Measurements from ENCODE around the gene KRT4. TPM values are rescaled to one million over a fixed set of nuclear protein-coding genes. Genes with fewer than 3 reads are reported as not detected.

Gene KRT4
- total RNA-seq, 1 donor from 2014 or later: 1.3 TPM

- Mint-ChIP-seq H3K9me3 (peaks cover 9% of the 10 kb centered on the region), H3K27me3 (ENCODE audit: low read depth) (peaks cover 27% of the 10 kb centered on the region), H3K36me3 (no peaks in the 10 kb centered on the region), H3K4me3 (no peak overlapping the region), H3K4me1 (no peaks in the 10 kb centered on the region), H3K27ac (no peak overlapping the region)
- DNase-seq (ENCODE audit: low spot score in 2 of 2, unreplicated experiment in 2 of 2): no peak
- TF ChIP-seq CTCF (IDR thresholded peaks at IDR 0.05; ENCODE audit: unreplicated experiment): no peak
These were observed 56.3 kb downstream of the KRT4 start for GRCh38 chr12:52757449-52758176.

Other genes starting within 250 kb of the KRT4 start
- not detected in 3 replicates for gene KRT74, start 240.3 kb downstream of the KRT4 start, total RNA-seq
- not detected in 3 replicates for gene KRT72, start 212.7 kb downstream of the KRT4 start, total RNA-seq
- not detected in 3 replicates for gene KRT73, start 195.6 kb downstream of the KRT4 start, total RNA-seq
- gene KRT2, start 161.9 kb downstream of the KRT4 start, total RNA-seq: not detected in 3 replicates
- gene KRT1, start 133.7 kb downstream of the KRT4 start, total RNA-seq: not detected in 3 replicates
- gene KRT77, start 110.6 kb downstream of the KRT4 start, total RNA-seq: not detected in 3 replicates
- not detected in 3 replicates for gene KRT76, start 36.8 kb downstream of the KRT4 start, total RNA-seq
- 0.50 to 0.78 TPM (median 0.75 TPM) in 3 replicates for gene KRT3, start 18.0 kb downstream of the KRT4 start, total RNA-seq
- gene KRT79, start 20.2 kb upstream of the KRT4 start, total RNA-seq: not detected in 3 replicates
- gene KRT78, start 34.9 kb upstream of the KRT4 start, total RNA-seq: not detected in 3 replicates
- 1,131 to 1,194 TPM (median 1,142 TPM) in 3 replicates for gene KRT8, start 91.0 kb upstream of the KRT4 start, total RNA-seq
- gene KRT18, start 135.0 kb upstream of the KRT4 start, total RNA-seq: 714 to 762 TPM (median 725 TPM) in 3 replicates
- gene EIF4B, start 192.3 kb upstream of the KRT4 start, total RNA-seq: 544 to 576 TPM (median 554 TPM) in 3 replicates
- 78.8 to 91.7 TPM (median 86.4 TPM) in 3 replicates for gene TNS2, start 235.9 kb upstream of the KRT4 start, total RNA-seq

All from mesothelial cell of epicardium (in vitro differentiated cells).